Measurements from ENCODE around the gene UTP25.

DNA sequence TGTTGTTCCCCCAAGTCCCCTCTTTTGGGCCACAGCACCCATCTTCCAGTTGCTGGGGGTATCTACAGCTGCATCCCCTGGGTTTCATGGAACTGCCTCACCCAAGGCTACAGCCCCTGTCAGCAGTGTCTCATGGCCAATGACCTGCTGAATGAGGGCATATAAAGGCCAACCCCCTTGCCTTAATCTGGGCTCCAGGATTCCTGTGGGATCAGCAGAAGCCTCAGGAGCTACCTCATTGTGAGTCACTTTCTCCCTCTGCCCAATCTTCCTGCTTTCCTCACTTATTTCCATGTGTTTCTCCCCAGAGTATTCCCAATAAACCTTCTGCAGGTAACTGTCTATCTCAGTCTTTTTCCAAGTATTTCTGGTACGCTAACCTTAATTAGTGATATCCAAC is 73.0 kb downstream of the UTP25 start:
- TF ChIP-seq ELF4 (IDR thresholded peaks at IDR 0.05) = no peak
- no peak for TF ChIP-seq FOXK2 (IDR thresholded peaks at IDR 0.05)
- no peak for TF ChIP-seq FOXA1 (IDR thresholded peaks at IDR 0.05)
- TF ChIP-seq ARNT (IDR thresholded peaks at IDR 0.05) = no peak
- no peak for TF ChIP-seq SP1 (IDR thresholded peaks at IDR 0.05)
- no peak for TF ChIP-seq SUZ12 (IDR thresholded peaks at IDR 0.05)
- no peak for TF ChIP-seq ZNF384 (IDR thresholded peaks at IDR 0.05)

All from HEK293T (cell line).